Activated CD8-positive, alpha-beta memory T cell treated with anti-CD3 and anti-CD28 coated beads, Interleukin-2, amount 50 U/mL, for 1 hour (primary cell): Measurements from ENCODE around the gene RARG.
"Not testable (repeated sequence)": the region's sequence is repeated elsewhere in the genome, so short reads cannot be mapped to it uniquely, and the experiment has no call there.

Experiments
- DNase-seq: peaks from one replicate; pipeline ENCODE4 v3.0.0-alpha.2; 2020; ENCODE audit errors: extremely low read depth

The RARG gene

GRCh38 chr12:53190108-53190729 is 41.8 kb downstream of the RARG start:
- DNase-seq = no peak

GRCh38 chr12:53187145-53187899 is 44.7 kb downstream of the RARG start:
- DNase-seq = no peak

GRCh38 chr12:53186745-53187144 is 45.3 kb downstream of the RARG start:
- DNase-seq = no peak

- DNase-seq = no peak
Observed at GRCh38 chr12:53185582-53186153, 46.3 kb downstream of the RARG start.

GRCh38 chr12:53184828-53185227 is 47.2 kb downstream of the RARG start:
- DNase-seq = no peak

- DNase-seq = no peak
Observed at GRCh38 chr12:53182903-53183302, 49.1 kb downstream of the RARG start.

- DNase-seq = no peak
Observed at GRCh38 chr12:53181935-53182334, 50.1 kb downstream of the RARG start.

GRCh38 chr12:53180931-53181645 is 50.9 kb downstream of the RARG start:
- no peak for DNase-seq

GRCh38 chr12:53180220-53180930 is 51.6 kb downstream of the RARG start, which contains the start of the genes CSAD and ZNF740:
Gene CSAD, minus strand, starts transcription at chr12:53180925. Its CDS starts 7,455 bp downstream, at chr12:53173470.
Gene ZNF740, plus strand, starts transcription at chr12:53180722. Its CDS starts 1,262 bp downstream, at chr12:53181984.
- DNase-seq = peak; percentile 93

- DNase-seq = no peak
Observed at GRCh38 chr12:53179687-53180219, 52.3 kb downstream of the RARG start.

GRCh38 chr12:53178803-53179202 is 53.2 kb downstream of the RARG start:
- not testable (repeated sequence) for DNase-seq

GRCh38 chr12:53177447-53177846 is 54.6 kb downstream of the RARG start:
- not testable (repeated sequence) for DNase-seq

GRCh38 chr12:53176750-53177149 is 55.3 kb downstream of the RARG start:
- DNase-seq = no peak

GRCh38 chr12:53174881-53175491 is 57.0 kb downstream of the RARG start:
- DNase-seq = no peak

- no peak for DNase-seq
Observed at GRCh38 chr12:53173085-53173715, 58.8 kb downstream of the RARG start.

- DNase-seq = no peak
Observed at GRCh38 chr12:53172352-53172751, 59.7 kb downstream of the RARG start.

GRCh38 chr12:53171725-53172329 is 60.2 kb downstream of the RARG start:
- no peak for DNase-seq

GRCh38 chr12:53170876-53171724 is 60.9 kb downstream of the RARG start:
- no peak for DNase-seq

GRCh38 chr12:53170215-53170614 is 61.8 kb downstream of the RARG start:
- DNase-seq = no peak
